Activated CD4-positive, alpha-beta T cell treated with anti-CD3 and anti-CD28 coated beads, Interleukin-2, amount 50 U/mL, for 1 hour (primary cell): Measurements from ENCODE around the gene PROCR.
"Not testable (repeated sequence)": the region's sequence is repeated elsewhere in the genome, so short reads cannot be mapped to it uniquely, and the experiment has no call there.

Source experiments
- DNase-seq: peaks from one replicate; pipeline ENCODE4 v3.0.0-alpha.2; 2020

Gene PROCR

GRCh38 chr20:35171753-35172433 lies at the start of gene PROCR:
TSS of gene PROCR (plus strand) at chr20:35172072. CDS start at chr20:35172155, 83 bp downstream.
- DNase-seq = no peak

GRCh38 chr20:35122756-35123405 lies 49.0 kb upstream of the PROCR start:
- DNase-seq = no peak

GRCh38 chr20:35125753-35126152 lies 46.1 kb upstream of the PROCR start:
- no peak for DNase-seq

GRCh38 chr20:35129647-35130069 lies 42.2 kb upstream of the PROCR start:
- DNase-seq = no peak

GRCh38 chr20:35131934-35132333 lies 39.9 kb upstream of the PROCR start:
- no peak for DNase-seq

- no peak for DNase-seq
Observed at GRCh38 chr20:35133031-35133430, 38.8 kb upstream of the PROCR start.

- DNase-seq = no peak
Observed at GRCh38 chr20:35133735-35134134, 38.1 kb upstream of the PROCR start.

GRCh38 chr20:35134472-35134871 lies 37.4 kb upstream of the PROCR start:
- DNase-seq = no peak

GRCh38 chr20:35134880-35135279 lies 37.0 kb upstream of the PROCR start:
- DNase-seq = no peak

- DNase-seq = no peak
Observed at GRCh38 chr20:35135867-35136586, 35.8 kb upstream of the PROCR start.

GRCh38 chr20:35144694-35145093 lies 27.2 kb upstream of the PROCR start:
- no peak for DNase-seq

GRCh38 chr20:35145141-35145564 lies 26.7 kb upstream of the PROCR start:
- no peak for DNase-seq

GRCh38 chr20:35146299-35146919 lies 25.5 kb upstream of the PROCR start:
- DNase-seq = no peak

GRCh38 chr20:35146920-35147574 lies 24.8 kb upstream of the PROCR start, which contains the start of gene EDEM2:
TSS of gene EDEM2 (minus strand) at chr20:35147336. CDS start at chr20:35147258, 78 bp downstream.
- peak; percentile 90 for DNase-seq

GRCh38 chr20:35147575-35148071 lies 24.2 kb upstream of the PROCR start:
- not testable (repeated sequence) for DNase-seq

- no peak for DNase-seq
Observed at GRCh38 chr20:35150846-35151579, 20.9 kb upstream of the PROCR start.

- DNase-seq = no peak
Observed at GRCh38 chr20:35151736-35152135, 20.1 kb upstream of the PROCR start.

- DNase-seq = no peak
Observed at GRCh38 chr20:35155936-35156335, 15.9 kb upstream of the PROCR start.

GRCh38 chr20:35156978-35157377 lies 14.9 kb upstream of the PROCR start:
- no peak for DNase-seq

GRCh38 chr20:35160341-35160740 lies 11.5 kb upstream of the PROCR start:
- DNase-seq = not testable (repeated sequence)

GRCh38 chr20:35164531-35164930 lies 7.3 kb upstream of the PROCR start:
- DNase-seq = not testable (repeated sequence)
